K562 (cell line): ENCODE data around the gene THBS1. TPM values are rescaled to one million over a fixed set of nuclear protein-coding genes. Genes with fewer than 3 reads are reported as not detected.

Experiments
- ATAC-seq: fragments of 200-7000 bp; cut with Tn5 transposase; 3 replicates; pipeline ENCODE4 v1.9.1; 2020; ENCODE audit warnings: moderate library complexity
- BruUV-seq: library from RNA; stranded (reverse); fragments of 400-500 nt; replicated peaks from 2 replicates; lab custom pipeline; 2021; lab: Mats Ljungman, UMichigan
- CTCF ChIA-PET: fragments of 300-600 bp; formaldehyde crosslinking; extraction: SDS; loops from one replicate; lab custom pipeline; 2021; ENCODE audit warnings: low intra/inter-chr PET ratio; lab: Yijun Ruan, JAX
- POLR2A ChIA-PET: fragments of 300-600, 350-650 bp; sonication (Branson Sonifier 250); formaldehyde crosslinking; extraction: SDS; loops from one replicate; lab custom pipeline; 2021; ENCODE audit warnings: antibody characterized with exemption, inconsistent platforms; lab: Yijun Ruan, JAX
- DNase-seq, 4 experiments: peaks; one replicate each; pipeline versions ENCODE4 v3.0.0 to v3.0.0-alpha.2; 2011 to 2018; ENCODE audit warnings: low spot score in 3 of 4, mixed read lengths in 3 of 4; ENCODE audit errors: extremely low read depth in 1 of 4
- FAIRE-seq: peaks from 2 replicates; lab custom pipeline; 2011; peaks lifted over from hg19 to GRCh38; lab: Jason Lieb, UNC
- H2AFZ ChIP-seq: 2 replicates; pipeline ENCODE4 v1.6.0; 2011; ENCODE audit warnings: low read depth, low read length, control low read depth, inconsistent platforms
- H3K27ac ChIP-seq: fragments of 200-600 bp; 3 replicates; pipeline ENCODE4 v1.8.0; 2011; ENCODE audit warnings: low read depth, mild to moderate bottlenecking, control low read depth, inconsistent platforms, low read length, moderate library complexity, mixed read lengths; ENCODE audit errors: extremely low read depth
- H3K27me3 ChIP-seq, 2 experiments: fragments of 300-600 bp in 1 of 2; 2 replicates in 1 of 2; 3 replicates in 1 of 2; pipeline versions ENCODE4 v1.6.0 to v1.8.0; 2011; ENCODE audit warnings: inconsistent platforms in 2 of 2, low read length in 2 of 2, mild to moderate bottlenecking in 1 of 2, mixed read lengths in 1 of 2, moderate library complexity in 1 of 2; ENCODE audit not compliant: control insufficient read depth in 2 of 2, insufficient read depth in 2 of 2
- H3K36me3 ChIP-seq: fragments of 300-600 bp; 3 replicates; pipeline ENCODE4 v1.8.0; 2011; ENCODE audit warnings: mild to moderate bottlenecking, low read length, inconsistent platforms; ENCODE audit not compliant: control insufficient read depth, insufficient read depth
- H3K4me1 ChIP-seq, 2 experiments: fragments of 200-600 bp in 1 of 2; replicated peaks in 1 of 2; 2 replicates in 1 of 2; 3 replicates in 1 of 2; pipeline versions ENCODE4 v1.5.1 to v1.8.0; 2011; ENCODE audit warnings: inconsistent platforms in 2 of 2, low read length in 2 of 2, mild to moderate bottlenecking in 1 of 2, mixed read lengths in 1 of 2, moderate library complexity in 1 of 2; ENCODE audit not compliant: control insufficient read depth in 2 of 2, insufficient read depth in 2 of 2
- H3K4me2 ChIP-seq: 2 replicates; pipeline ENCODE4 v1.6.1; 2011; ENCODE audit warnings: low read length, control low read depth, inconsistent platforms, mixed read lengths; ENCODE audit not compliant: insufficient read depth
- H3K4me3 ChIP-seq: fragments of 200-600 bp; sonication (generic), shearing (Covaris generic); 2 replicates; pipeline ENCODE4 v1.5.1; 2016; ENCODE audit warnings: control low read depth, inconsistent platforms
- H3K79me2 ChIP-seq: fragments of 200-600 bp; 3 replicates; pipeline ENCODE4 v1.8.0; 2011; ENCODE audit warnings: low read length, inconsistent platforms; ENCODE audit not compliant: control insufficient read depth, insufficient read depth
- H3K9ac ChIP-seq, 2 experiments: 2 replicates each; pipeline versions ENCODE4 v1.6.0 to v1.6.1; 2011; ENCODE audit warnings: low read depth in 2 of 2, low read length in 2 of 2, control low read depth in 1 of 2, inconsistent platforms in 1 of 2, mild to moderate bottlenecking in 1 of 2, mixed read lengths in 1 of 2; ENCODE audit not compliant: insufficient read depth in 1 of 2
- H3K9me1 ChIP-seq: one replicate; pipeline ENCODE4 v1.6.0; 2011; ENCODE audit warnings: inconsistent platforms, mild to moderate bottlenecking, low read length, moderate library complexity; ENCODE audit not compliant: control insufficient read depth, insufficient read depth
- H3K9me3 ChIP-seq: replicated peaks from 2 replicates; pipeline ENCODE4 v1.5.1; 2011; ENCODE audit warnings: low read depth, low read length, inconsistent platforms; ENCODE audit not compliant: control insufficient read depth, insufficient read depth
- H4K20me1 ChIP-seq: replicated peaks from 2 replicates; pipeline ENCODE4 v1.6.1; 2011; ENCODE audit warnings: low read length, inconsistent platforms, mixed read lengths; ENCODE audit not compliant: control insufficient read depth, insufficient read depth
- ARID2 ChIP-seq: fragments of 450-650 bp; IDR thresholded peaks from 2 replicates; pipeline ENCODE4 v1.6.1; 2017; ENCODE audit warnings: antibody characterized with exemption, mild to moderate bottlenecking
- CLOCK ChIP-seq: fragments of 250-450 bp; sonication (Bioruptor Pico); IDR thresholded peaks from 2 replicates; pipeline ENCODE4 v1.4.0; 2020; ENCODE audit warnings: mild to moderate bottlenecking, moderate library complexity, borderline replicate concordance
- DPF2 ChIP-seq: fragments of 450-650 bp; IDR thresholded peaks from 2 replicates; pipeline ENCODE4 v1.6.1; 2016
- NR4A1 ChIP-seq, 2 experiments: fragments of 250-450 bp in 1 of 2; fragments of 450-650 bp in 1 of 2; sonication (Bioruptor Pico) in 1 of 2; IDR thresholded peaks; 2 replicates each; pipeline versions ENCODE4 v1.4.0 to v1.6.1; 2016 to 2020; ENCODE audit warnings: mild to moderate bottlenecking in 2 of 2, missing compliant biosample characterization in 1 of 2, missing genetic modification characterization in 1 of 2, moderate library complexity in 1 of 2
- NRF1 ChIP-seq, 2 experiments: fragments of 450-650 bp; IDR thresholded peaks in 1 of 2; conservative IDR thresholded peaks in 1 of 2; 2 replicates each; pipeline ENCODE4 v1.6.1; 2014; ENCODE audit warnings: mild to moderate bottlenecking in 2 of 2
- POLR2AphosphoS2 ChIP-seq: IDR thresholded peaks from 2 replicates; pipeline ENCODE4 v1.6.1; 2012; ENCODE audit warnings: low read length, improper control_type of control experiment
- RUNX1 ChIP-seq: sonication (generic); IDR thresholded peaks from 2 replicates; pipeline ENCODE4 v1.6.1; 2016; ENCODE audit warnings: antibody characterized with exemption, low read depth
- TCF7L2 ChIP-seq: fragments of 150-350 bp; IDR thresholded peaks from 2 replicates; pipeline ENCODE4 v1.6.1; 2016; ENCODE audit warnings: low read depth, mild to moderate bottlenecking, low read length, moderate library complexity
- ZBTB2 ChIP-seq: fragments of 450-650 bp; IDR thresholded peaks from 2 replicates; pipeline ENCODE4 v1.6.1; 2016; ENCODE audit warnings: antibody characterized with exemption
- ZSCAN29 ChIP-seq: fragments of 450-650 bp; IDR thresholded peaks from 2 replicates; pipeline ENCODE4 v1.6.1; 2017
- WGBS: fragments of 100-300 bp; shearing (Covaris generic); methylation state at CpG from one replicate; pipeline ENCODE4 v1.1.6; 2016; ENCODE audit warnings: low coverage, mixed read lengths; ENCODE audit not compliant: insufficient coverage; ENCODE audit errors: missing lambda C conversion rate; 5-methylcytosine and 5-hydroxymethylcytosine counted together
- in situ Hi-C: fragments of 300-500 bp; cut with MboI; formaldehyde crosslinking; loops from 4 replicates; pipeline ENCODE4 v1.15.0; 2018; ENCODE audit warnings: inconsistent platforms, mixed read lengths
- intact Hi-C: fragments of 100-400 bp; cut with micrococcal nuclease; formaldehyde crosslinking; loops from 2 replicates; pipeline ENCODE4 v1.14.2; 2022
- polyA plus RNA-seq, 8 experiments: library from polyadenylated mRNA; depleted of rRNA in 4 of 8; stranded (reverse) in 5 of 8; unstranded in 3 of 8; fragments of >200 nt; fragmentation: Nextera tagmentation in 2 of 8; fragmentation: Illumina TruSeq in 1 of 8; extraction: Ambion mirVana in 2 of 8; extraction: Trizol in 1 of 8; gene quantifications; 2 replicates each; pipeline versions ENCODE4 v1.2.1 to v1.2.3, GENCODE V29; 2011 to 2014; ENCODE audit warnings: inconsistent platforms in 1 of 8, missing spikeins in 1 of 8
- total RNA-seq, 7 experiments: library from RNA; depleted of rRNA in 6 of 7; stranded (reverse); fragments of >200 nt in 6 of 7; fragmentation: Illumina TruSeq in 2 of 7; extraction: Trizol in 2 of 7; gene quantifications; 2 replicates each; pipeline versions ENCODE4 v1.2.1 to v1.2.3, GENCODE V29; 2011 to 2021; ENCODE audit warnings: low replicate concordance in 1 of 7

Gene THBS1
- total and polyA plus RNA-seq, 9 of the 15 experiments (the other 6 are each of a cell fraction or from before 2014, with no cell fraction given): 0.04 to 1.3 (median 0.40) TPM

GRCh38 chr15:39595338-39596221, 14.7 kb downstream of the THBS1 start:
- no peak overlapping the region for H3K4me2 ChIP-seq
- H3K9me3 ChIP-seq: no peaks in the 10 kb centered on the region
- WGBS: 3% methylated on average over 8 of the region's 8 CpGs
- no TSS peak for BruUV-seq
- H3K36me3 ChIP-seq: no peaks in the 10 kb centered on the region
- TF ChIP-seq RUNX1: no peak
- no peak for DNase-seq
- no peak overlapping the region for H3K9ac ChIP-seq
- intact Hi-C loops: no loop called here
- H3K79me2 ChIP-seq: no peaks in the 10 kb centered on the region
- H4K20me1 ChIP-seq: no peaks in the 10 kb centered on the region
- ChIA-PET POLR2A (no interaction called here), CTCF (no interaction called here)
- FAIRE-seq: no peak
- no peak overlapping the region for H3K27ac ChIP-seq
- in situ Hi-C loops: loop anchor here (25.0 kb wide), 1 partner anchor 783 kb away; no protein-coding TSS in a partner anchor
- peaks cover 21 to 26% of the 10 kb centered on the region in 2 experiments for H3K27me3 ChIP-seq
- no peak overlapping the region for H3K4me3 ChIP-seq
- no peaks in the 10 kb centered on the region for H3K4me1 ChIP-seq
- no peaks in the 10 kb centered on the region for H3K9me1 ChIP-seq
- no peak for ATAC-seq
- no peak overlapping the region for H2AFZ ChIP-seq

- in situ Hi-C loops: loop anchor here (25.0 kb wide), 1 partner anchor 784 kb away; no protein-coding TSS in a partner anchor
- H3K27me3 ChIP-seq: peaks cover 18 to 21% of the 10 kb centered on the region in 2 experiments
- no peaks in the 10 kb centered on the region for H3K9me1 ChIP-seq
- CTCF ChIA-PET: no interaction called here
- H3K4me1 ChIP-seq: no peaks in the 10 kb centered on the region
- FAIRE-seq (no peak), DNase-seq (no peak), ATAC-seq (no peak)
- no peak overlapping the region for H3K4me3 ChIP-seq
- no peaks in the 10 kb centered on the region for H3K79me2 ChIP-seq
- no peak overlapping the region for H2AFZ ChIP-seq
- no peaks in the 10 kb centered on the region for H3K36me3 ChIP-seq
- no peaks in the 10 kb centered on the region for H3K9me3 ChIP-seq
- intact Hi-C loops: no loop called here
- POLR2A ChIA-PET: no interaction called here
- no peaks in the 10 kb centered on the region for H4K20me1 ChIP-seq
- no peak overlapping the region for H3K9ac ChIP-seq
- no peak overlapping the region for H3K4me2 ChIP-seq
- H3K27ac ChIP-seq: no peak overlapping the region
- WGBS: 6% methylated on average over 5 of the region's 5 CpGs
- BruUV-seq: no TSS peak
- no peak for TF ChIP-seq TCF7L2
- TF ChIP-seq POLR2AphosphoS2: no peak
- no peak for TF ChIP-seq CLOCK (CRISPR knock-in tag)
- TF ChIP-seq ZSCAN29: no peak
- no peak for TF ChIP-seq ARID2
- no peak for TF ChIP-seq DPF2
- no peak for TF ChIP-seq ZBTB2
- TF ChIP-seq NRF1 (conservative IDR thresholded peaks at IDR 0.05 in 1 of 2, IDR thresholded peaks at IDR 0.05 in 1 of 2): no peak
- TF ChIP-seq NR4A1 (CRISPR knock-in tag; IDR thresholded peaks at IDR 0.05): no peak
- no peak for TF ChIP-seq NR4A1 (tag; IDR thresholded peaks at IDR 0.05)
Observed at GRCh38 chr15:39596358-39597051, 15.6 kb downstream of the THBS1 start.
